Measurements from ENCODE around the gene FZD10. TPM values are rescaled to one million over a fixed set of nuclear protein-coding genes. Genes with fewer than 3 reads are reported as not detected.

FZD10 gene
- total and polyA plus RNA-seq, 2 experiments from 2014 or later, result 0.15 TPM; not detected in 1

- Histone ChIP-seq H3K4me1 (ENCODE audit: low read depth) (no peaks in the 10 kb centered on the region), H3K4me3 (no peak overlapping the region), H3K9me3 (ENCODE audit: low read depth) (no peaks in the 10 kb centered on the region), H3K27ac (no peak overlapping the region), H3K27me3 (no peaks in the 10 kb centered on the region), H3K36me3 (no peaks in the 10 kb centered on the region)
- DNase-seq (ENCODE audit: low read depth in 1 of 2, low spot score in 1 of 2), result no peak
- no peak for TF ChIP-seq CTCF (IDR thresholded peaks at IDR 0.05; ENCODE audit: low read depth, low read length)
Observed at GRCh38 chr12:130118181-130118580, 44.1 kb upstream of the FZD10 start.

GRCh38 chr12:130119241-130119861 lies 42.9 kb upstream of the FZD10 start:
- Histone ChIP-seq H3K27ac (no peak overlapping the region), H3K27me3 (no peaks in the 10 kb centered on the region), H3K36me3 (no peaks in the 10 kb centered on the region), H3K4me1 (ENCODE audit: low read depth) (no peaks in the 10 kb centered on the region), H3K9me3 (ENCODE audit: low read depth) (no peaks in the 10 kb centered on the region), H3K4me3 (no peak overlapping the region)
- TF ChIP-seq CTCF (IDR thresholded peaks at IDR 0.05; ENCODE audit: low read depth, low read length), result no peak
- DNase-seq (ENCODE audit: low read depth in 1 of 2, low spot score in 1 of 2), result no peak

GRCh38 chr12:130120012-130120805 lies 42.1 kb upstream of the FZD10 start:
- no peaks in the 10 kb centered on the region for H3K27me3 ChIP-seq
- no peak overlapping the region for H3K4me3 ChIP-seq
- TF ChIP-seq CTCF (IDR thresholded peaks at IDR 0.05; ENCODE audit: low read depth, low read length), result no peak
- no peaks in the 10 kb centered on the region for H3K36me3 ChIP-seq
- H3K4me1 ChIP-seq (ENCODE audit: low read depth), result no peaks in the 10 kb centered on the region
- H3K9me3 ChIP-seq (ENCODE audit: low read depth), result no peaks in the 10 kb centered on the region
- no peak overlapping the region for H3K27ac ChIP-seq
- no peak for DNase-seq (ENCODE audit: low read depth in 1 of 2, low spot score in 1 of 2)

GRCh38 chr12:130121226-130122000 lies 40.9 kb upstream of the FZD10 start:
- no peak for TF ChIP-seq CTCF (IDR thresholded peaks at IDR 0.05; ENCODE audit: low read depth, low read length)
- Histone ChIP-seq H3K27me3 (no peaks in the 10 kb centered on the region), H3K27ac (no peak overlapping the region), H3K4me1 (ENCODE audit: low read depth) (no peaks in the 10 kb centered on the region), H3K36me3 (no peaks in the 10 kb centered on the region), H3K4me3 (no peak overlapping the region), H3K9me3 (ENCODE audit: low read depth) (no peaks in the 10 kb centered on the region)
- no peak for DNase-seq (ENCODE audit: low read depth in 1 of 2, low spot score in 1 of 2)

- H3K36me3 ChIP-seq, result no peaks in the 10 kb centered on the region
- no peak overlapping the region for H3K4me3 ChIP-seq
- TF ChIP-seq CTCF (IDR thresholded peaks at IDR 0.05; ENCODE audit: low read depth, low read length), result no peak
- H3K27me3 ChIP-seq, result no peaks in the 10 kb centered on the region
- H3K9me3 ChIP-seq (ENCODE audit: low read depth), result no peaks in the 10 kb centered on the region
- no peak overlapping the region for H3K27ac ChIP-seq
- DNase-seq (ENCODE audit: low read depth in 1 of 2, low spot score in 1 of 2), result no peak
- H3K4me1 ChIP-seq (ENCODE audit: low read depth), result no peaks in the 10 kb centered on the region
Observed at GRCh38 chr12:130122356-130122755, 39.9 kb upstream of the FZD10 start.

All from cardiac muscle cell (in vitro differentiated cells and primary cell).